Measurements from ENCODE around the gene MYL4. TPM values are rescaled to one million over a fixed set of nuclear protein-coding genes. Genes with fewer than 3 reads are reported as not detected.

MYL4 gene
- total RNA-seq, 1 experiment from 2014 or later = 0.66 TPM

- Histone ChIP-seq H3K14ac (ENCODE audit: insufficient read depth, low read length) (no peak overlapping the region), H3K27ac (ENCODE audit: insufficient read length, low read depth, low read length) (no peak overlapping the region), H3K4me2 (ENCODE audit: insufficient read depth, insufficient read length, low read length) (no peak overlapping the region), H2BK20ac (ENCODE audit: low read depth, low read length, poor library complexity, severe bottlenecking) (no peak overlapping the region), H3T11ph (ENCODE audit: low read length) (no peak overlapping the region), H3K23me2 (ENCODE audit: insufficient read length, low read depth, low read length, poor library complexity, severe bottlenecking) (no peaks in the 10 kb centered on the region), H3K4me1 (ENCODE audit: insufficient read depth, low read length) (no peaks in the 10 kb centered on the region), H4K5ac (ENCODE audit: insufficient read length, low read depth, low read length) (no peak overlapping the region), H2BK120ac (ENCODE audit: low read depth, low read length, poor library complexity, severe bottlenecking) (no peak overlapping the region), H3K18ac (ENCODE audit: insufficient read length, low read depth, low read length) (no peak overlapping the region), H2BK12ac (ENCODE audit: insufficient read length, low read depth, low read length) (no peak overlapping the region), H4K8ac (replicated peaks; ENCODE audit: insufficient read length, low read depth, low read length) (no peak overlapping the region), H4K20me1 (ENCODE audit: control insufficient read depth, insufficient read depth, insufficient read length) (no peaks in the 10 kb centered on the region), H3K4ac (ENCODE audit: low read depth, low read length) (no peak overlapping the region), H4K91ac (ENCODE audit: insufficient read length, low read depth, low read length) (no peak overlapping the region), H3K9me3 (ENCODE audit: control insufficient read depth, low read depth, low read length) (no peaks in the 10 kb centered on the region), H2AFZ (ENCODE audit: low read length) (no peak overlapping the region), H3K56ac (ENCODE audit: insufficient read length, low read depth, low read length) (no peak overlapping the region), H3K9ac (ENCODE audit: extremely low read depth, insufficient read length, low read length) (no peak overlapping the region), H2AK5ac (ENCODE audit: insufficient read length, low read length) (no peak overlapping the region), H3K79me1 (ENCODE audit: insufficient read depth, low read depth, low read length, poor library complexity, severe bottlenecking) (peaks cover 3% of the 10 kb centered on the region), H3K79me2 (ENCODE audit: insufficient read depth, low read length) (no peaks in the 10 kb centered on the region), H3K27me3 (ENCODE audit: insufficient read depth, low read length) (no peaks in the 10 kb centered on the region), H2BK5ac (ENCODE audit: insufficient read length, low read length) (no peak overlapping the region), H3K23ac (ENCODE audit: insufficient read length, low read depth, low read length) (no peak overlapping the region), H2BK15ac (ENCODE audit: low read depth, low read length) (no peak overlapping the region)
- H3K4me1 Mint-ChIP-seq = peaks cover 3 to 10% of the 10 kb centered on the region in 2 experiments; a peak in 2 of 4 replicates
- no peak overlapping the region for H3K4me3 Mint-ChIP-seq
- no CpG with 5 or more reads among the region's 4 CpGs for WGBS (ENCODE audit: extremely low coverage, insufficient read length, low lambda C conversion rate)
- H3K9me3 Mint-ChIP-seq = no peaks in the 10 kb centered on the region
- no peak for DNase-seq
- no peak for TF ChIP-seq CTCF (conservative IDR thresholded peaks at IDR 0.05)
- H3K27ac Mint-ChIP-seq = no peak overlapping the region; a peak in 1 of 7 replicates
- peaks cover 12 to 56% (median 53%) of the 10 kb centered on the region in 3 experiments; a peak in 6 of 7 replicates for H3K36me3 Mint-ChIP-seq (ENCODE audit: insufficient read depth in 1 of 3, low read depth in 3 of 3)
- H3K27me3 Mint-ChIP-seq (ENCODE audit: low read depth) = no peaks in the 10 kb centered on the region
These were observed 38.4 kb upstream of the MYL4 start for GRCh38 chr17:47170710-47171109.
